ENCODE data around the gene OR2A42.
"Not testable (repeated sequence)": the region's sequence is repeated elsewhere in the genome, so short reads cannot be mapped to it uniquely, and the experiment has no call there.

The OR2A42 gene

DNA sequence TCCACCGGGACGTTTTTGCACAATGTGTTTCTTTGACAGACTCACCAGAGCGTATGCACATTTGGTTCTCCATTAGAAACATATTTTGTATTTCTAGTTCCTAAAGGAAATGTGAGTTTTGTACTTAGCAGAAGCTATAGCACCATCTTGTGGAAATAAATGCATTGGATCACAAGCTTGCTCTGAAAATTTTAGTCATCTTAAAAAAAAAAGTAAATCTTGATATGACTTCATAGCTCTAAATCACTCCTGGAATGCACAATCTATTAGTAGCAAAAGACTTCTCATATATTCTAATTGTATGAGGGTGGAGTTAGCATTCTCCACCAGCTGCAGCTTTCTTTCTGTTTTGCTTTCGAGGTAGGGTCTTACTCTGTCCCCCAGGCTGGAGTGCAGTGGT lies 20.3 kb downstream of the OR2A42 start:
- not testable (repeated sequence) for DNase-seq

DNA sequence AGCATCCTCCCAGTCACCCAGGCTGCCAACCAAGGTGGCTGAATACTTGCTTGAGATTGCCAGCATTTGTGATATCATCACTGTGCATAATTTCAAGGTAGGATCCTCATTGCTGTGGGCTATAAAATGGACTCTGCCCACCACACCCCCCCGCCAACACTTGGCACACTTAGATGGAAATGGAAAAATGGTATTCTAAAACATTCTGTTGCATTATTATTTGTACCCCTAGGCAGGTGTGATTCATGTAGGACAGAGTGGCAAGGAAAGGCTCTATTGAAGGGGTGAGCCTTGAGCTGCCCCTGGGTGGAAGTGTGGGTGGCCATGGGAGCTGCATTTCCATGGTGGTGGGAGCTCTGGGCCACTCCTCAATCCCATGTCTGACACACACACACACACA lies 20.8 kb downstream of the OR2A42 start:
- not testable (repeated sequence) for DNase-seq

DNA sequence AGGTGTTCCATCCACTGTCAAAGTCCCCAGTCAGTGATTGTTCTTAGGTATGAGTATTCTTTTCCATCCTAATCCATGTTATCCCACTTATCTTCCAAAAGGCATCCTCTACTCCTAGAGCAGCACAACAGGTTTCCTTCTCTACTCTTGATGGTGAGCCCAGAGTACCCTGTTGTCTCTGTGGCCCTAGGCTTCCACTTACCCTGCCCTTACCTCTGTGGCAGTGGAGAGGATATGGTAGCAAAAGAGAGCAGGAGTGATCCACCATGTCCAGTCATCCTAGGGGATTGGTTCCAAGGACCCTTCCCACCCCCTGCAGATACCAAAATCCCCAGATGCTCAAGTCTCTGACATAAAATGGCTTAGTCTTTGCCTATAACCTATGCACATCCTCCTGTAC lies 22.2 kb downstream of the OR2A42 start:
- not testable (repeated sequence) for DNase-seq

DNA sequence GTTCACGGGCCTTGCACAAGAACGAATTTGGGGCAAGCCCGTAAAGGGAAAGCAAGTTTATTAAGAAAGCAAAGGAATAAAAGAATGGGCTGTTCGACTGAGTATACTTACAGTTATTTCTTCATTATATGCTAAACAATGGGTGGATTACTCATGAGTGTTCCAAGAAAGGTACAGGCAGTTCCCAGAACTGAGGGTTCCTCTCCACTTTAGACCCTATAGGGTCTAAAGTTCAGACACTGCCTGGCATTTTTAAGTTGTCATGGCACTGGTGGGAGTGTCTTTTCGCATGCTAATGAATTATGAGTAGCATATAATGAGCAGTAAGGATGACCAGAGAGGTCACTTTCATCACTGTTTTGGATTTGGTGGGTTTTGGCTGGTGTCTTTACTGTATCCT lies 34.1 kb downstream of the OR2A42 start:
- DNase-seq: not testable (repeated sequence)

DNA sequence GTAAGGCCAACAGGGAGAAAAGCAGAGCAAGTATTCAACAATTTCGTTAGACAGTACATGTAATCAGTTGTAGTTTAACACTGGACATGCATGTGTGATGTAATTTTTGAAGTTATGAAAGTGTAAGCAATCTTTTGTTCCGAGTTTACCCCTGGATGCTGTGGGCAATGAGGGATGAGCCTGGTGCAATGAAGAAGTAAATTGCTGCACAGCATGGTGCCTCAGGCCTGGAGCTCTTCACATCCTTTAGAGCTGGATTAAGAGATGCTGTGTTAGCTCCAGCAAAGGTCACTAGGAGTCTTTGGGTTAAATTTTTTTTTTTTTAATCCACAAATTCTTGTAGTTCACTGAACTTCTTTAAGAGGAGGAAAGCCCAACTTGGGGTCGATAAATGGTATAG lies 36.3 kb downstream of the OR2A42 start:
- DNase-seq: not testable (repeated sequence)

DNA sequence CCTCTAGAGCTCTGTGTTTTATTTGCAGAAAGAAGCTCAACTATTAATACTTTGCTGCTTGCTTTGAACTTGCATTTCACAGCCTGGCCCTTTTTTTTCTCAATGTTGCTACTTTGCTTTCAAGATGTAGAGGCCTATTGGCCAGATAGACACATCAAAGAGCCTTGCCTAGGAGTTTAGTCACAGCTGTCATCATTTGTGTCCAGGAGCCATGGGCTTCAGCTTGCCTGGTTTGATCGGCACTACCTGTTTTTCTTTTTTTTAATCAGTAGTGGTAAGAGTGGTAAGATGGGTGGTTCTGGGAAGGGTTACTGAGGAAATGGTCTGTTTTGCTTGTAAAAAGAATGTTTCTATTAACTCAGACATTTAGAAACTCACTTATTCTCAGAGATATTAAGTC lies 37.4 kb downstream of the OR2A42 start:
- DNase-seq: not testable (repeated sequence)

DNA sequence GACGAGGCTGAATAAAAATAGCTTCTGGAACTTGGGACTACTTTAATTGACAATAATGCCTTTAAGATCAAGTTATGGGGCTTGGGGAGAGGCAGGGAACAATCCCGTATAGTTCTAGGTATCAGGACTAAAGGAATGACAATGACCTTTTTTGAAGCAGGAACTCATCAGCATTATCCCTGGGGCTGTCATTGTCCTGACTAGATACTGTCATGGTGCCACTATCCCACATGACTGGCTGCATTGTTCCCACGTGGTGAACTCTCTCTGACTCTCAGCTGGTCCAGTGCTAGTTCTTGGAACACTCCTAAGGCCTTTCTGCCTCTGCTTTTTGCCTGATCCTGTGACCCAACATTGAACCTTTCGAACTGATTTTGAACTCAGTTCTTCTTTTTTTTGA lies 40.5 kb downstream of the OR2A42 start:
- not testable (repeated sequence) for DNase-seq

DNA sequence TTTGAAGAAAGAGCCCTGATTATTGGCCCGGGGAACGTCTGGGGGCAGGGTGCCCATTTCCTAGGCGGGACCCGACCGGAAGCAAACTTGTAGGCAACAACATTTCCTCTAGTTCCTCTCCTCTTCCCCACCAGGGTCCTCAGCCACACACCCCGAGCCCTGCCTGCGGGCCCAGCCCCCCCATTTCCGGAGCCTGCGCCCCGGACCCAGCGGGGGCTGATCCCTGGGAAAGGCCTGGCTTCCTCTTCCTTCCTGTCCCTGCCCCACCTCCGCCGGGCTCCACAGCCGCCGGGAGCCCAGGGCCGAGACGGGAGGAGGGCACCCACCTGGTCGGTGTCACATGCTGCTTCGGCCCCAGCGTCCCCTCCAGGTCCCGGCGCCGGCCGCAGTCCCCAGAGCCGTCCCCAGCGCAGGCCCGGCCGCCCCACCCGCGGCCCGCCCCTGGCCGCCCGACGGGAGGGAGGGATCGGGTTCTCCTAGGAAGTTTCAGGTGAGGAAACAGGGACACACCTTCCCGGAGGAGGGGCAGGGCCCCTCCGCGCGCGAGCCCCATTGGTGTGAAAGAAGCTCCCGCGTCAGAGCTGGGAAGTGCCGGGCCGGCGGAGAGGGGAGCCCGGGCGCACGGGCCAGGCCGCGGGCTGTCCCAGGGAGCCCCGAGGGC lies 44.1 kb downstream of the OR2A42 start, which contains the start of gene ARHGEF35:
TSS of gene ARHGEF35 (minus strand) at position 622 of the 661 bp plus-strand sequence. CDS start 7,450 bp downstream, outside the sequence.
- not testable (repeated sequence) for DNase-seq

DNA sequence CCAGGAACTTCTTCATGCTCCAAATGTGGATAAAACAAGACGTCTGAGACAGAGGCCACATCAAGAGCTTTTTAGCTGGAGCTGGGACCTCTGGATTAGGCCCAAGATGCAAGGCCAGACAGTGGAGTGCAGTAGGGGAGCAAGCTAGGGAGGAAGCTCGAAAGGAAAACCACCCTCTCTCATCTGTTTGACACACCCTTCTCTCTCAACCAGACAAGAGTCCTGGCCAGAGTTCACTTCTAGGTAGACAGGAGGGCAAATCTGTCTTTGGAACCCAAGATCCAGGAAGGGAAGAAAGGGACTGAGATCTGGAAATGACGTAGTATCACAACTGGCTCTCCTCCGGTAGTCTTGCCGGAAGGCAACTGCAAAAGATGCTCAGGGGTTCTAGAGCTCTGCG lies 45.0 kb downstream of the OR2A42 start:
- DNase-seq: not testable (repeated sequence)

DNA sequence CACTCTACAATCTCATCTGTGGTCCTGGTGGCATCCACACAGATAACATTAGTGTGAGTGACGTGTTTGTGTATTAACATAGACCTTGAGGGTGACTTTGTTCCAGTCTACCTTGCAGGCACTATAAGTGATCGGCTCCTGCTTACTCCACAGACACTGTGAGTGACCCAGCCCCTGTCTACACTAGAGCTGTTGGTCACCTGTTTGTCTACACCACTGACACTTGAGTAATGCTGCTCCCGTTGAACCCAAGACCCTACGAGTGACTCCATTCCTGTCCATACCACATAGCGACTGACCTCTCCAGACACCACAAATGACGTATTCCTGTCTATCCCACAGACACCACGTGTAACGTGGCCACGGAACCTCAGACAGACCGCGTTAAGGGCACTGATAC lies 45.6 kb downstream of the OR2A42 start:
- DNase-seq: not testable (repeated sequence)

DNA sequence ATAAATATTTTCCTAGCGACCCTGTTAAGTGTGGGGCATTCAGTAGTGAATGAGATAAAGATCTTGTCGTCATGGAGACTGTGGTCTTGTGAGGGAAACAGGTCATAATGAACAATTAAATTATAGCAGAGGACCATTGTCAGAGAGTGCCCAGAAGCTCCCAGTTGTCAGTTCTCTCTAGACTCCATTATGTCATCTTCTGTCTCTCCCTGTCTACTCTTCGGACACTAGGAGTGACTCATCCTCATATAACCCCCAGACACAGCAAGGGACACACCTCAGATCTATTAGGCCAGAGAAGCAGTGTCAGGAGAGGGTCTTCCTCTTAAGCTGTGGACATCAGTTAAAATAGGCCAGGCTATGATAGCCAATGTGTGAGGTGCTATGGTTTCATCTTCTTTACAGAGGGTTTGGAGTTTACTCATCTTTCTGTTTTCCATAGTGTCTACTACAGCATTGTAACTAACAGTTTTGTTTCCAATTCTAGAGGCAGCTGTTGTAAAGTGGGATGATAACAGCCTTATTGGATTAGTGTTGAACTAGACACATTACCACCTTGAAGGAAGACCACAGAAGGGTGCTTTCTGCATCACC lies 50.7 kb downstream of the OR2A42 start:
- DNase-seq: not testable (repeated sequence)

DNA sequence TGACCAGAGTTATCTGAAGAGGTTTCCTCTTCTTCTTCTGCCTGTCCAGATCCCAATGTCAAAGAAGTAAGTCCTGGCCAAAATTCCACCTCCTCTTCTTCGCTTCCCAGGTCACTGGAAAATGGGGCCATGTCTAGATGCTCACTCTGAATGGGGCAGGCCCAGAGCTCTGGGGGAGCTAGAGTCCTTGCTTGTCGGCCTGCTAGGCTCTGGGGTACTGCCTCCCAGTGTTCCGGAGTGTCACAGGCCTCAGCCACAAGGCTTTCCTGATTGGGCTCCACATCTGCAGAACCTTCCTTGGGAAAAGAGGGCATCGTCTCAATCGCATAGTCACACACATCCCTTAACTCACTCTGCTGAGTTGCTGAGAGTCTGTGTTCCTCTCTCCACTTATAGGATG lies 51.6 kb downstream of the OR2A42 start:
- DNase-seq: not testable (repeated sequence)

DNA sequence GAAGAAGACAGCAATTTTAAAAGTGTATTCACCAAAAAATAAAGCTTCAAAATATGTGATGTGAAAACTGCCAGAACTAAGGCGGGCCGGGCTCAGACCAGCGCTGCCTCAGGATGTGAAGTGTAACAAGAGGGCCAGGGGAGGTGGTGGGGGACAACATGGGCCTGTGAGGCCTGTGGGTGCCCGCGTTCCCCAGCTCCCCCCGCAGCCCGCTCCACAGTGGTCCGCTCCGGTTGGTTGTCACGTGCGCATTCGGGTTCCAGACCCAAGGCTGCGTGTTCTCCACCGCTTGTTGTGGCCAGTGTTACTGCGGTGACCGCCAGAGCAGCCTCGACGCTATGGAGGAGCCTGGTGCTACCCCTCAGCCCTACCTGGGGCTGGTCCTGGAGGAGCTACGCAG lies 56.2 kb downstream of the OR2A42 start, which contains the start of gene CTAGE4:
TSS of gene CTAGE4 (plus strand) at position 301 of the 400 bp plus-strand sequence. CDS start at position 339, 38 bp downstream.
- DNase-seq: not testable (repeated sequence)

DNA sequence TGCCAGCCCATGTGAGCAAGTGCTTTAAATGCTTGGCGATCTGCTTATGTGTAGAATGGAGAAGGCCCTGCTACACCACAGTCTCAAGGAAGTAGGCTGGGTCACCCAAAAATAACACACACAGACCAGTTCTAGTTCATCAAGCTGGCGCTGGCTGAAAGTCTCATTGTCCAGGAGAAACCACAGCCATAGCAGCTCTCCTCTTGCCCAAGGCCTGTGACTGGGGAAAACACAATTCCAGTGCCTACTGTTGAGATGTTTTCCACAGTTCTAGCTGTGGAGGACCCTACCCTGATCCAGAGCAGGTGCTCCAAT lies 60.3 kb downstream of the OR2A42 start:
- DNase-seq: not testable (repeated sequence)

DNA sequence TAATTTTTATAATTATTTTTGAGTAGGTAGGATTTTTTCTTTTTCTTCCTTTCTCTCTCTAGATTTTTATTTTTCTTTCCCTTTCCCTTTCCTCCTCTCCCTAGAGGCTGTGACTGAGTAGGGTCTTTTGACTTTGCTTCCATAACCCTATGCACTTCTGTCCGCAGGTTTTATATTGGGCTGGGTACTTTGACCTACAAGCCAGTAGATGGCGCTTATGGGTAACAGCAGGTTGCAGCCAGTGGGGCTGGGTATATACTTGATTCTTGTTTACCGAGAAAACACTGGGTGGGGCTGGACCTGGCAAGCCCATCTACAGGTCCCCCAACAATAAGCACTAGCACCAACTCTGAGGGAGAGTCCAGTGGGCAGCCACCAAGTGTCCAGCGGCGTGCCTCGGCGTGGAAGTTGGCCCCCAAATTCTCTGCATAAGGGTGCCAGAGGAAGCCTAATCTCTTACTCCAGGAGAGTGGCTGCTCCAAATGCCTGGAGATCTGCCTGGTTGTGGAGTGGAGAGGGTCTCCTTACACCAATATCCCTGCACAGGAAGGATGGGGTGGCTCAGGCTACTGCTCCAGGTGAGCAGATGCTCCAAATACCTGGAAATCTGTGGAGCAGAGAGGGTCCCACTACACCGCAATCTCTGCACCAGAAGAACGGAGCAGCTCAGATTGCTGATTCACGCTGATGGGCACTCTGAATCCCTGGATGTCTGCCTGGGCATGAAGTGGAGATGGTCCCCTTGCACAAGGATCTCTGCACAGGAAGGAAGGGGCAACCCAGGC lies 60.8 kb downstream of the OR2A42 start:
- not testable (repeated sequence) for DNase-seq

All from activated effector memory CD4-positive, alpha-beta T cell treated with Interleukin-2 at 50 U/mL for 16 hours (primary cell).